GM10266 (cell line): Measurements from ENCODE around the gene DNAAF1.

Experiments
- DNase-seq: peaks from one replicate; pipeline ENCODE4 v3.0.0; 2012; ENCODE audit errors: extremely low spot score
- TF ChIP-seq, protein P1 (sequence below): IDR thresholded peaks from 2 replicates; pipeline ENCODE4 v1.5.1; 2012; ENCODE audit warnings: mild to moderate bottlenecking, low read depth; ENCODE audit not compliant: control insufficient read depth, insufficient read depth; ENCODE audit errors: missing control alignments

Gene DNAAF1

DNA sequence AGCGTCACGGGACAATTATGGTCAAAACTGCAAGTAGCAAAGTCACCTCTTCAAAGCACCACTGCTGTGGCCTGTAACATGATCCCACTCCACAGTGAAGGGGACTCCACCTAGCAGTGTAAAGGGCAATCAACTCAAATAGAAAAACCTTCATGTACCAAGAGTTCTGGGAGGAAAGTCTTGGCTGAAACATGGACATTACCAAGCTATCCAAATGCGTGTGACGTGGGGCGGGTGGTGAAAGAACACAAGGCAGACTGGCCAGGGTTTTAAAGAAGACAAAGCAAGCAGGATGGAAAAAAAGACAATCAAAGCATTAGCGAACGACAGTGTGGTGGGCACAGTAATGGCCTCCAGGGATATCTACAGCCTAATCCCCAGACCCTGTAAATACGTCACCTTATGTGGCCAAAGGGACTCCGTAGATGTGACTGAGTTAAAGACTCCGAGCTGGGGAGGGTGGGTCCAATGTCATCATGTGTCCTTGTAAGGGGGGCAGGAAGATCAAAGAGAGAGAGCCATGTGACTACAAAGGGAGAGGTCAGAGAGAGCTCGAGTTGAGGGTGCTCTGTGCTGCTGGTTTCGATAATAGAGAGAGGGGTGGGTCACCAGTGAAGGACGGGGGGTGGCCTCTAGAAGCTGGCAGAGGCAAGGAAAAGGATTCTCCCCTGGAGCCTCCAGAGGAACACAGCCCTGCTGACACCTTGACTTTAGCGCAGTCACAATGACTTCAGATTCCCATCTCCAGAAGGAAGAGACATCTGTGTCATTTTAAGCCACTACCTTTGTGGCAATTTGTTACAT, 6.1 kb upstream of the DNAAF1 start:
- DNase-seq: peak; percentile 82
- TF ChIP-seq, protein P1, sequence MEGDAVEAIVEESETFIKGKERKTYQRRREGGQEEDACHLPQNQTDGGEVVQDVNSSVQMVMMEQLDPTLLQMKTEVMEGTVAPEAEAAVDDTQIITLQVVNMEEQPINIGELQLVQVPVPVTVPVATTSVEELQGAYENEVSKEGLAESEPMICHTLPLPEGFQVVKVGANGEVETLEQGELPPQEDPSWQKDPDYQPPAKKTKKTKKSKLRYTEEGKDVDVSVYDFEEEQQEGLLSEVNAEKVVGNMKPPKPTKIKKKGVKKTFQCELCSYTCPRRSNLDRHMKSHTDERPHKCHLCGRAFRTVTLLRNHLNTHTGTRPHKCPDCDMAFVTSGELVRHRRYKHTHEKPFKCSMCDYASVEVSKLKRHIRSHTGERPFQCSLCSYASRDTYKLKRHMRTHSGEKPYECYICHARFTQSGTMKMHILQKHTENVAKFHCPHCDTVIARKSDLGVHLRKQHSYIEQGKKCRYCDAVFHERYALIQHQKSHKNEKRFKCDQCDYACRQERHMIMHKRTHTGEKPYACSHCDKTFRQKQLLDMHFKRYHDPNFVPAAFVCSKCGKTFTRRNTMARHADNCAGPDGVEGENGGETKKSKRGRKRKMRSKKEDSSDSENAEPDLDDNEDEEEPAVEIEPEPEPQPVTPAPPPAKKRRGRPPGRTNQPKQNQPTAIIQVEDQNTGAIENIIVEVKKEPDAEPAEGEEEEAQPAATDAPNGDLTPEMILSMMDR: no peak

DNA sequence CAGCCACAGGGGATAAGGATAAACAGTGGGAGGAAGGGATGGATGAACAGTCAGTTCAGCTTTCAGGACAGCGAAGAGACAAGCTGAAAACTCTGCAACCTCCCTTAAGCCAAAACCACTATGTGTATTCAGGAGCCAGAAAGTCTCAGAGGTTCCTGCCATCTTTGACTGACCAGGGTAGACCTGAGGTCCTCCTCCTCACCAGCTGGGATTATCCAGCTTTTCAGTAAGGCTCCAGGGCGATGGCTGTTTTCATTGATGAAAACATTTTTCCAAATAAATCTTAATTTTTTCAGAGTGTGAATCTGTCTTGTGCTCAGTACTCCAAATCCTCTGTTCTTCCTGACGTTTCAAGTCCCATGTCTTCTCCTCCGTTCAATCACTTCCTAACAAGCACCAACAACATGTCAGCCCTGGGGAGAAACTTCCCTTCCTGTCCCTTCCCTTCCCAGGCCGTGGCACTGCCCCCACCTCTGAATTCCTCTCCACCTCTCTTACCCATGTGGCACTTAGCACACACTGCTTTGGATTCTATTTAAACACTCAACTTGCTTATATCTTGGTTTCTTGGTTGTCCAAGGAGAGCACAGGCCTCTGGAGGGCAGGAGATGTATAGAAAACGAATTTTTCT, 5.4 kb upstream of the DNAAF1 start:
- DNase-seq: no peak

DNA sequence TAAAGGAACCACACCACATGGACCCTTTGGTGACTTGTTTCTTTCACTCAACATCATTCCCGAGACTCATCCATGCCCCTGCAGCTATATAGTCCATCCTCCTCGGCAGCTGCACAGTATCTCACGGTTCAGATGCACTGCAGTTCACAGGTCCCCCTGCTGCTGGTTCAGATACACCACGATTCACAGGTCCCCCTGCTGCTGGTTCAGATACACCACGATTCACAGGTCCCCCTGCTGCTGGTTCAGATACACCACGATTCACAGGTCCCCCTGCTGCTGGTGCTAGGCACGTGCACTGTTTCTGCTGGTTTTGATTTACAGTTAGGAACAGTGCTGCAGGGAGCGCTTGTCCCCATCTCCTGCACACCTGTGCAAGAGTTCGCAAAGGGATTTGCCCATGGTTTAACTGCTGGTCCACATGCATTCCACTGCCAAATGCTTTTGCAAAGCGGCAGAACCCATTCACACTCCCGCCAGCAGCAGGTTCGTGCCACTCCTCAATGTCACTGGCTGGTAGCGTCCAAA, 3.9 kb upstream of the DNAAF1 start:
- no peak for DNase-seq
- TF ChIP-seq, protein P1: peak; percentile 3

More for the DNA sequence above, 5.4 kb upstream of the DNAAF1 start:
- TF ChIP-seq, protein P1: no peak

DNA sequence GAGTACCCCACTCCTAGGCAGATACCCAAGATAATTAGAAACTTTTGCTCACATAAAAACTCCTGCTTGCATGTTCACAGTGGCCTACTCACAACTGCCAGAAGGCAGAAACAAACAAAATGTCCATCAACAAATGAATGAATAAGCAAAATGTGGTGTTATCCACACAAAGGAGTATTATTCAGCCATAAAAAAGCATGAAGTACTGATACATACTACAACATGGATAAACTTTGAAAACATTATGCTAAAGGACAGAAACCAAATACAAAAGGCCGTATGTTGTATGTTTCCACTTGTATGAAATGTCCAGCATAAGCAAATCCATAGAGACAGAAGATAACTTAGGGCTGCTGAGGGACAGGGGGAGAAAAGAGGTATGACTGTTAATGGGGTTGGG, 2.0 kb upstream of the DNAAF1 start:
- TF ChIP-seq, protein P1: no peak
- no peak for DNase-seq

DNA sequence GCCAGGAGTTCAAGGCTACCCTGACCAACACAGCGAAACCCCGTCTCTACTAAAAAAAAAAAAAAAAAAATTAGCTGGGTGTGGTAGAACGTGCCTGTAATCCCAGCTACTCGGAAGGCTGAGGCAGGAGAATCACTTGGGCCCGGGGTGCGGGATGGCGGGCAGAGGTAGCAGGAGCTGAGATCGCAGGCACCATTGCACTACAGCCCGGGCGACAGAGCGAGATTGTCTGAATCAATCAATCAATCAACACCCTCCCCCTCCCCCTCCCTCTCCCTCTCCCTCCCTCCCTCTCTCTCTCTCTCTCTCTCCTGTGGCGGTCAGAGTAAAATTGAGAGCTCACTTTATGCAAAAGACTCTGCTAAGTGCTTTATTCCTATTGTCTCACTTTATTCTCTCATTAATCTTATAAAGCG, 1.3 kb upstream of the DNAAF1 start:
- TF ChIP-seq, protein P1: no peak
- no peak for DNase-seq

DNA sequence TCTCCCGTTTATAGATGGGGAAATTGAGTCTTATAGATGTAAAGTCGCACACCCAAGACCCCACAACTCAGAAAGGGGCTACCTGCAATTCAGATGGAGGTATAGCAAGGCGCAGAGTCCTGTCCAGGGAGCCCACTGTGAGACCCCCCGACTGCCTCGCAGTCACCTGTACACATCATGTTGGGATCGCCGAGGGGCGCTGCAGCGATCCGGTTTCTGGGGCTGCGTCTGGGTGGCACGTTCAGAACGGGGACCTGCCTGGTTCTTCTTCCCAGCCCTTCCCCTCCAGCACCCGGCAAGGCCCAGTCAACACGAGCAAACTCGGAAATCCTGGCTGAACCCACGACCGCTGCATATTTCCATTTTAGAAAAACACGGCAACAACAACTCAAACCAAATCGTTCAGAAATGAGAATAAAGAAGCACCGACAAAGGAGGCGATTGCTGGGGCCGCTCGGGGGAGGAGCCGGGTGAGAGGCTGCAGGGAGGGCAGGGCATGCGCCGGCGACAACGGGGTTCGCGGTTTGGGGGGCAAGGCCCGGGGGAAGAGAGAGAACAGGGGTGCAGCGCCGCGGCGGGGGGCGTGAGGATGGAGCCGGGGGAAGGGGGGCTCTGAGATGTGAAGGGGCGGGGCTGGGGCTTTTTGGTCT, 774 bp upstream of the DNAAF1 start:
- TF ChIP-seq, protein P1: peak; percentile 33
- DNase-seq: peak; percentile 47
